Stimulated activated naive CD8-positive, alpha-beta T cell treated with anti-CD3 and anti-CD28 coated beads, Interleukin-15, amount 100 ng/mL, for 72 hours (primary cell): ENCODE measurements around the gene FXYD6.
A peak's percentile ranks its signal among the peaks of the same experiment; 100 is the strongest.

Experiments
- ATAC-seq: fragments of 150-1000 bp; cut with Tn5 transposase; 2 replicates; pipeline ENCODE4 v1.10.0; 2021; ENCODE audit warnings: mild to moderate bottlenecking, moderate library complexity
- DNase-seq, 2 donors: peaks; one replicate each; pipeline ENCODE4 v3.0.0; 2021 to 2022
- H3K27ac Mint-ChIP-seq, 2 donors: one replicate each; pipeline ENCODE4 v1.8.0; 2022; ENCODE audit warnings: mild to moderate bottlenecking in 2 of 2, mixed read lengths in 2 of 2, moderate library complexity in 2 of 2
- H3K27me3 Mint-ChIP-seq: one replicate; pipeline ENCODE4 v1.8.0; 2022; ENCODE audit warnings: mixed read lengths
- H3K4me1 Mint-ChIP-seq: one replicate; pipeline ENCODE4 v1.8.0; 2022; ENCODE audit warnings: mild to moderate bottlenecking, mixed read lengths
- H3K4me3 Mint-ChIP-seq, 2 donors: one replicate each; pipeline ENCODE4 v1.8.0; 2022; ENCODE audit warnings: mild to moderate bottlenecking in 2 of 2, mixed read lengths in 2 of 2, moderate library complexity in 1 of 2
- H3K9me3 Mint-ChIP-seq, 2 donors: one replicate each; pipeline ENCODE4 v1.8.0; 2022; ENCODE audit warnings: mixed read lengths in 2 of 2

FXYD6 gene

DNA sequence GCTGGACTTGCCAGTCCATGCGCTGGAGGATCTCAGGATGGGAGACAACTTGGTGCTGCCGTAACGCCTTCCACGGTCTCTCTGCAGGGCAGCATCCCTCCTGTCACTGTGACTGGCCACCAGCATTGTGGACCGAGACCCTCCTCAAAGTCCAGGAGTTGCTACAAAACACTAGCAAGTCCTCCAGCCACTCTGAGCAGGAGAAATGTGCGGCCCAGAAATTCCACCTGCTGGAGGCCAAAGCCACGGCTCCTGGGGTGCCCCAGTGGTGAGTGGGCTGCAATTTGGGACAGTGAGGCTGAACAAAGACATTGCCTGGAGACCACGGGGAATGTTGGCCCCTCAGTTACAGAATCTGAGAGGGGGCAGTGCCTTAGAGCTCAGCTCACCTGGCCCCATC, 72.6 kb downstream of the FXYD6 start:
- DNase-seq (no peak), ATAC-seq (no peak)
- no peak overlapping the region for H3K4me3 Mint-ChIP-seq
- peak overlapping the region in 1 of 2 donors; percentile 15 for H3K27ac Mint-ChIP-seq
- H3K9me3 Mint-ChIP-seq, result no peaks in the 10 kb centered on the region
- peaks cover 2% of the 10 kb centered on the region for H3K4me1 Mint-ChIP-seq
- H3K27me3 Mint-ChIP-seq, result peaks cover 13% of the 10 kb centered on the region

DNA sequence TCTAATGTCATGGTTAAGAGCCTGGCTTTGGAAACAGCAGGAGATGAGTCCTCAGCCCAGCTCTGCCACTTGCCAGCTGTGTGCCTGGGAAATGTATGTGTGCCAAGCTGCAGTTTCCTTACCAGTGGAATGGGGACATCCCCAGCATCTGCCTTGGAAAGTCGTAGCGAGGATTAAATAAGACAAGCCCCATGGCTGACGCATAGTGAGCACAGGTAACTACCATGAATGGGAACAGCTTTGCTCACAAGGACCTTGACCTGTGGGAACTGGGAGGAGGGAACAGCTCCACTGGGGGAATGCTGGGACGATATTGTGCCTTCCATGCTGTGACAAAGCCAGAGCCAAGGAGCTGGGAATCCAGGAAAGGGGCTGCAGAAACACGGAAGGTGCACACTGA, 76.8 kb downstream of the FXYD6 start:
- H3K4me3 Mint-ChIP-seq, result no peak overlapping the region
- H3K4me1 Mint-ChIP-seq, result peaks cover 22% of the 10 kb centered on the region
- ATAC-seq (no peak), DNase-seq (no peak)
- no peak overlapping the region for H3K27ac Mint-ChIP-seq
- H3K27me3 Mint-ChIP-seq, result peaks cover 54% of the 10 kb centered on the region
- no peaks in the 10 kb centered on the region for H3K9me3 Mint-ChIP-seq

DNA sequence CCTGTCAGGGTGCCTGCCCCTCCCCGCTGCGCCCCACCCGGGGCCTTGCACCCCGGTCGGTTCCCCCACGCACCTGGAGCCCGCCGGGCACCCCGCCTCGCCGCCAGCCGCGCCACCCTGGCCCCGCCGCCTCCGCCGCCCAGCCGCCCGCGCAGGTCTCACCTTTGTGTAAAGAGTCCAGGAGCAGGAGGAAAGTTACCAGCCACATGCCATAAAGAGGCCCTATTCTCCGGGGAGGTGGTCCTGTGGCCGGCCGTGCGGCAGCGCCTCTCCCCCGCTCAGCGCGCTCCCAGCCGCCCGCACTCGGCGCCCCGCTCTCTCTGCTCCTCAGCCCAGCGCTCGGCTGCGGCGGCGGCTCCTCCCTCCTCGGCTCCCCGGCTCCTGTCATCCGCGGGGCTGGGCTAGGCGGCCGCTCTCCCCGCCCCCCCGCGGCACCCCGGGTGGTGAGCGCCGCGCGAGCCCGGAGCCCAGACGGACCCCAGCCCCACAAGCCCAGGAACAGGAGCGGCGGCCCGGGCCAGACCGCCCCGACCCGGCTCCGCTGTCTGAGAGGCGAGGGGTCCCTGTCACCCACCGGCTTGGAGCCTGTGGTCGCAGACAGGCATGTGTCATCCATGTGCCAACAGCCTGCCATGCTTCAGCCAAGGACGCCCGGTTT, 79.5 kb downstream of the FXYD6 start, which contains the start of gene DSCAML1:
Gene DSCAML1, minus strand, starts transcription at position 345 of the 658 bp plus-strand sequence. Its CDS starts 137 bp downstream, at position 208.
- no peaks in the 10 kb centered on the region for H3K9me3 Mint-ChIP-seq
- DNase-seq (peak in 1 of 2 donors; percentile 42), ATAC-seq (peak; percentile 80)
- H3K4me3 Mint-ChIP-seq, result peak within 1 kb of the TSS; percentile 62 to 71
- H3K27me3 Mint-ChIP-seq, result peaks cover 81% of the 10 kb centered on the region
- peaks cover 24% of the 10 kb centered on the region for H3K4me1 Mint-ChIP-seq
- H3K27ac Mint-ChIP-seq, result no peak within 1 kb of the TSS

DNA sequence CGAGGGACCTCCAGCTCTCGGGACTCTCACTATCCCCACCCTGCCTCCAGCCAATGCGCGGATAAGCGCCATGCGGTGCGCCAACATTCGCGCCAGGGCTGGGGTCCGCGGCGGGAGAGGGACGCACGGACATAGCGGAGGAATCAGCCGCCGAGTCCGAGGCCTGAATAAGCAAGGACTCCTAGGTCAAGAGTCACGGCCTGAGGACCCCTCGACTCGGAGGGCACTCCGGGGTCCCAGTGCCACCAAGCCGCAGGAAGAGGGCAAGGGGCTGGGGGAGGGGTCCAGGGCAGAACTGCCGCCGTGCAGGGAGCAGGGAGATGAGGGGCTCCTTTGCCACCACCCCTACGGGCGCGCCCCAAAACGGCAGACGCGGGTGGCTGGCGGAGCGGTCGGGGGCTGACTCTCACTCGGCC, 80.0 kb downstream of the FXYD6 start:
- peak overlapping the region; percentile 55 to 71 for H3K4me3 Mint-ChIP-seq
- peaks cover 24% of the 10 kb centered on the region for H3K4me1 Mint-ChIP-seq
- no peak for ATAC-seq
- H3K9me3 Mint-ChIP-seq, result no peaks in the 10 kb centered on the region
- no peak overlapping the region for H3K27ac Mint-ChIP-seq
- peaks cover 81% of the 10 kb centered on the region for H3K27me3 Mint-ChIP-seq
- DNase-seq, result no peak

DNA sequence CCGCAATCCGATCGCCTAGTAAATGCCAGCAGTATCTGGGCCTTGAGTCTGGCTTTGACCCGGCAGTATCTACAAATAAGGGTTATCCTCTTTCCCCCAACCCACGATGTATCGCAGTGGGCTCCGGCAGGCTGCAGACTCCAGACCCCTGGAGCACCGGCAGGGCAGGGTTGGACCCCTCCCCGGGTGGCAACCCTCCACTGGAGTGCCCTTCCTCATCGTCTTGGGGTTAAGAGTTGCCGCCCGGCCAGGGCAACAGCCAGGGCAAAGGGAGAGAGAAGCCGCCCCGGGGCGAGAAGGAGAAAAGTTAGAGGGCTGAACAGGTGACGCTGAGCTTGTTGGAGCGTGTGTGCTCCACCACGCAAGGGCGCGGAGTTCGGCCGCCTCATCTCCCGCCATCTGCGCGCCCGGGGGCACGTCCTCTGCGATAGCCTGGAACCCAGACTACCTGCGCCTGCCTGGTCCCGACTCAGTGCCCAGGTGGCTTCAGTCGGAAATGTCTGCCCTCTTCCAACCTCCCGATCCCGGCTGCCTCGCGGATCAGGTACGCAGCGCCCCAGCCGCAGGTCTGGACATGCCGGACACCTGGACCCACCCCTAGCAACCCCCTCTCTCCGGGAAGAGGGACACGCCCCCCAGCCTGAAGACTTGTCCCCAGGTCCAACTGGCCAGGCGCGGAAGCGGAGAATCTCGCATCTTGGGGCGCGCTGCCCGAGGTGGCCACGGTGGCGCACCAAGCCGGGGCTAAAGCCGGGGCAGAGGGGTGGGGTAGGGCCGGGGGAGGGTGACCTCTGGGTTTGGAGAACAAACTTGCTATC, 80.6 kb downstream of the FXYD6 start:
- peaks cover 84% of the 10 kb centered on the region for H3K27me3 Mint-ChIP-seq
- H3K4me3 Mint-ChIP-seq, result peak overlapping the region; percentile 55 to 71
- ATAC-seq, result peak; percentile 22
- DNase-seq, result no peak
- H3K9me3 Mint-ChIP-seq, result no peaks in the 10 kb centered on the region
- H3K4me1 Mint-ChIP-seq, result peaks cover 24% of the 10 kb centered on the region
- no peak overlapping the region for H3K27ac Mint-ChIP-seq

GRCh38 chr11:117794772-117795629, 81.5 kb downstream of the FXYD6 start:
- Mint-ChIP-seq H3K27ac (no peak overlapping the region), H3K27me3 (peaks cover 91% of the 10 kb centered on the region)

DNA sequence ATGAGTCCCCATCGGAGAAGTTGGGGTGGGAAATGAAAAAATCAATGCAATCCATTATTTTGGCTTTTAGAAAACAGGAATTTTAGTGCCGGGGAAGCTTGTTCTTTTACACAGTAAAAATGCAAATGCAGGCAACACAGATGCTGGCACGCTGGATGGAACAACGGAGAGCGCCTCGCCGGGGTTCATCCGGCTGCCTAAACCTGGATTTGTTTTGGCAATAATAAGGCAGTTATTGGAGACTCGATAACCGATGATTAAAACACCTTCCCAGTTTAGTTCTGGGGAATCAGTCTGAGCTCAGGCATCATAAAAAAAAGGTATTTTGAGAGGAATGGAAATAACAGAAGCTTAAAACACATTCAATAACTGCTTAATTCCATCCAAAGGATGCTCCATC, 82.3 kb downstream of the FXYD6 start:
- ATAC-seq, result no peak
- Mint-ChIP-seq H3K4me1 (peaks cover 24% of the 10 kb centered on the region), H3K9me3 (no peaks in the 10 kb centered on the region), H3K27me3 (peaks cover 87% of the 10 kb centered on the region), H3K4me3 (no peak overlapping the region), H3K27ac (no peak overlapping the region)
- no peak for DNase-seq

More at GRCh38 chr11:117794772-117795629, 81.5 kb downstream of the FXYD6 start:
- DNase-seq (no peak), ATAC-seq (no peak)
- Mint-ChIP-seq H3K4me1 (peaks cover 24% of the 10 kb centered on the region), H3K4me3 (peak overlapping the region; percentile 6 to 71), H3K9me3 (no peaks in the 10 kb centered on the region)

- no peak overlapping the region for H3K4me3 Mint-ChIP-seq
- peaks cover 82% of the 10 kb centered on the region for H3K27me3 Mint-ChIP-seq
- no peak for DNase-seq
- no peak overlapping the region for H3K27ac Mint-ChIP-seq
- no peak for ATAC-seq
- H3K9me3 Mint-ChIP-seq, result no peaks in the 10 kb centered on the region
- peaks cover 24% of the 10 kb centered on the region for H3K4me1 Mint-ChIP-seq
Measured at GRCh38 chr11:117793583-117793982, 82.9 kb downstream of the FXYD6 start.

- H3K4me3 Mint-ChIP-seq, result no peak overlapping the region
- peaks cover 79% of the 10 kb centered on the region for H3K27me3 Mint-ChIP-seq
- DNase-seq, result no peak
- H3K9me3 Mint-ChIP-seq, result no peaks in the 10 kb centered on the region
- ATAC-seq, result no peak
- H3K27ac Mint-ChIP-seq, result no peak overlapping the region
- H3K4me1 Mint-ChIP-seq, result peaks cover 24% of the 10 kb centered on the region
Measured at GRCh38 chr11:117792992-117793391, 83.5 kb downstream of the FXYD6 start.

GRCh38 chr11:117792241-117792640, 84.2 kb downstream of the FXYD6 start:
- peaks cover 19% of the 10 kb centered on the region for H3K4me1 Mint-ChIP-seq
- H3K27me3 Mint-ChIP-seq, result peaks cover 76% of the 10 kb centered on the region
- no peak overlapping the region for H3K27ac Mint-ChIP-seq
- H3K9me3 Mint-ChIP-seq, result no peaks in the 10 kb centered on the region
- DNase-seq (no peak), ATAC-seq (no peak)
- no peak overlapping the region for H3K4me3 Mint-ChIP-seq

- no peak for ATAC-seq
- H3K9me3 Mint-ChIP-seq, result no peaks in the 10 kb centered on the region
- H3K27ac Mint-ChIP-seq, result no peak overlapping the region
- peaks cover 8% of the 10 kb centered on the region for H3K4me1 Mint-ChIP-seq
- H3K27me3 Mint-ChIP-seq, result peaks cover 73% of the 10 kb centered on the region
- no peak for DNase-seq
- no peak overlapping the region for H3K4me3 Mint-ChIP-seq
Measured at GRCh38 chr11:117790279-117790678, 86.2 kb downstream of the FXYD6 start.

DNA sequence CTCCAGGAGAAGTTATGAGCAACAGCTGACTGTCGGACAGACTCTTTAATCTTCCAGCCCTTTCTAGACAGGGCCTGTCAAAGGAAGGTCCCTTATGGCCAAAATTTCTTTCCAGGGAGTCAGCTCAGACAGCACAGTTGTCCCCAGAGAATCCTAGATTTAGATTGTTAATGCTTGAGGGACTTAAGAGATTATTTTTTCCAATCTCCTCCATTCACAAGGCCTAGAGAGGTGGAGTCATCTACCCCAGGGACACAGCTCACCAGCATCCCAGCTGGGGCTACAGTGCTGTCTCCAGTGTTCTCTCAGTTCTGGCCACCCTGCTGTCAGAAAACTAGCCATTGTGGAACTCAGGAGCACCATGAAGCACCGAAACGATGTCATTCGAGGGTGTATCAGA, 87.2 kb downstream of the FXYD6 start:
- no peak for ATAC-seq
- Mint-ChIP-seq H3K4me3 (no peak overlapping the region), H3K9me3 (no peaks in the 10 kb centered on the region), H3K27ac (no peak overlapping the region), H3K27me3 (peaks cover 72% of the 10 kb centered on the region), H3K4me1 (no peaks in the 10 kb centered on the region)
- no peak for DNase-seq
